HG03066 (cell line): Measurements from ENCODE around the gene ATP11A.

Experiments used
- ATAC-seq: cut with Tn5 transposase; IDR thresholded peaks from one replicate; pipeline ENCODE4 v1.9.1; 2021; ENCODE audit warnings: low read depth; ENCODE audit not compliant: unreplicated experiment

The ATP11A gene

GRCh38 chr13:112911285-112911701 lies 221.5 kb downstream of the ATP11A start:
- no peak for ATAC-seq

- no peak for ATAC-seq
Observed at GRCh38 chr13:112911883-112912282, 222.0 kb downstream of the ATP11A start.

GRCh38 chr13:112912726-112913440 lies 223.0 kb downstream of the ATP11A start:
- no peak for ATAC-seq

GRCh38 chr13:112916296-112916695 lies 226.5 kb downstream of the ATP11A start:
- no peak for ATAC-seq

- ATAC-seq, result no peak
Observed at GRCh38 chr13:112917056-112917664, 227.3 kb downstream of the ATP11A start.

GRCh38 chr13:112917737-112918136 lies 227.9 kb downstream of the ATP11A start:
- no peak for ATAC-seq

GRCh38 chr13:112918266-112918665 lies 228.4 kb downstream of the ATP11A start:
- no peak for ATAC-seq

- no peak for ATAC-seq
Observed at GRCh38 chr13:112918746-112919145, 228.9 kb downstream of the ATP11A start.

GRCh38 chr13:112923962-112924361 lies 234.1 kb downstream of the ATP11A start:
- no peak for ATAC-seq

- ATAC-seq, result no peak
Observed at GRCh38 chr13:112924365-112924764, 234.5 kb downstream of the ATP11A start.

GRCh38 chr13:112926003-112926402 lies 236.2 kb downstream of the ATP11A start:
- no peak for ATAC-seq

- no peak for ATAC-seq
Observed at GRCh38 chr13:112926993-112927392, 237.2 kb downstream of the ATP11A start.

GRCh38 chr13:112928020-112928971 lies 238.5 kb downstream of the ATP11A start:
- ATAC-seq, result no peak

- ATAC-seq, result no peak
Observed at GRCh38 chr13:112928972-112929782, 239.3 kb downstream of the ATP11A start.

GRCh38 chr13:112929783-112930055 lies 239.9 kb downstream of the ATP11A start:
- no peak for ATAC-seq

GRCh38 chr13:112930192-112930591 lies 240.4 kb downstream of the ATP11A start:
- ATAC-seq, result no peak

- no peak for ATAC-seq
Observed at GRCh38 chr13:112931028-112931934, 241.4 kb downstream of the ATP11A start.

- no peak for ATAC-seq
Observed at GRCh38 chr13:112932971-112933370, 243.1 kb downstream of the ATP11A start.

- no peak for ATAC-seq
Observed at GRCh38 chr13:112933649-112934048, 243.8 kb downstream of the ATP11A start.

GRCh38 chr13:112934078-112934477 lies 244.2 kb downstream of the ATP11A start:
- ATAC-seq, result no peak
